Trophoblast cell (in vitro differentiated cells and primary cell): ENCODE results near the gene CD36.

Experiments
- DNase-seq, 2 donors: peaks; one replicate each; pipeline ENCODE4 v3.0.0-alpha.2; 2016
- H2AFZ ChIP-seq: 2 replicates; pipeline ENCODE4 v1.6.1; 2013; ENCODE audit warnings: low read length, moderate library complexity, mild to moderate bottlenecking; ENCODE audit not compliant: insufficient read depth, poor library complexity
- H2AK5ac ChIP-seq: 2 replicates; pipeline ENCODE4 v1.6.1; 2013; ENCODE audit warnings: mild to moderate bottlenecking, low read length
- H2BK120ac ChIP-seq: 2 replicates; pipeline ENCODE4 v1.6.1; 2013; ENCODE audit warnings: low read length, mild to moderate bottlenecking, moderate library complexity; ENCODE audit not compliant: insufficient read depth, poor library complexity
- H2BK12ac ChIP-seq: 2 replicates; pipeline ENCODE4 v1.6.1; 2013; ENCODE audit warnings: mild to moderate bottlenecking, low read length, moderate library complexity
- H2BK5ac ChIP-seq: 2 replicates; pipeline ENCODE4 v1.6.1; 2013; ENCODE audit warnings: low read length, low read depth, moderate library complexity, mild to moderate bottlenecking; ENCODE audit not compliant: poor library complexity
- H3K14ac ChIP-seq: 2 replicates; pipeline ENCODE4 v1.6.1; 2013; ENCODE audit warnings: mild to moderate bottlenecking, low read length
- H3K18ac ChIP-seq: 2 replicates; pipeline ENCODE4 v1.6.1; 2013; ENCODE audit warnings: mild to moderate bottlenecking, low read length
- H3K23ac ChIP-seq: 2 replicates; pipeline ENCODE4 v1.6.1; 2013; ENCODE audit warnings: low read length
- H3K27ac ChIP-seq: 2 replicates; pipeline ENCODE4 v1.5.1; 2013; ENCODE audit warnings: low read depth, mild to moderate bottlenecking, inconsistent platforms, low read length, moderate library complexity
- H3K27me3 ChIP-seq: 2 replicates; pipeline ENCODE4 v1.6.1; 2013; ENCODE audit warnings: inconsistent platforms, mild to moderate bottlenecking, low read length, moderate library complexity; ENCODE audit not compliant: insufficient read depth
- H3K36me3 ChIP-seq, 2 experiments: 1 replicate in 1 of 2; 2 replicates in 1 of 2; pipeline ENCODE4 v1.6.1; 2013; ENCODE audit warnings: low read length in 2 of 2, mild to moderate bottlenecking in 2 of 2, moderate library complexity in 1 of 2; ENCODE audit not compliant: insufficient read depth in 2 of 2, control insufficient read depth in 1 of 2
- H3K4ac ChIP-seq: 2 replicates; pipeline ENCODE4 v1.6.1; 2013; ENCODE audit warnings: low read depth, mild to moderate bottlenecking, low read length, moderate library complexity
- H3K4me1 ChIP-seq, 2 experiments: 1 replicate in 1 of 2; 2 replicates in 1 of 2; pipeline ENCODE4 v1.6.1; 2013; ENCODE audit warnings: low read length in 2 of 2, mild to moderate bottlenecking in 2 of 2, moderate library complexity in 1 of 2; ENCODE audit not compliant: insufficient read depth in 2 of 2, control insufficient read depth in 1 of 2
- H3K4me2 ChIP-seq: 2 replicates; pipeline ENCODE4 v1.6.1; 2013; ENCODE audit warnings: inconsistent platforms, mild to moderate bottlenecking, low read length, moderate library complexity
- H3K4me3 ChIP-seq: 2 replicates; pipeline ENCODE4 v1.5.1; 2013; ENCODE audit warnings: mild to moderate bottlenecking, low read depth, low read length, inconsistent platforms
- H3K79me1 ChIP-seq: one replicate; pipeline ENCODE4 v1.6.1; 2013; ENCODE audit warnings: low read length
- H3K79me2 ChIP-seq: 2 replicates; pipeline ENCODE4 v1.6.1; 2013; ENCODE audit warnings: low read length, mild to moderate bottlenecking; ENCODE audit not compliant: control insufficient read depth, insufficient read depth, poor library complexity
- H3K9ac ChIP-seq: 2 replicates; pipeline ENCODE4 v1.6.1; 2013; ENCODE audit warnings: mild to moderate bottlenecking, low read length
- H3K9me3 ChIP-seq: 2 replicates; pipeline ENCODE4 v1.6.1; 2013; ENCODE audit warnings: low read depth, mild to moderate bottlenecking, control low read depth, inconsistent platforms, low read length; ENCODE audit not compliant: insufficient read depth
- H4K12ac ChIP-seq: 2 replicates; pipeline ENCODE4 v1.6.1; 2013; ENCODE audit warnings: low read depth, mild to moderate bottlenecking, low read length, moderate library complexity
- H4K8ac ChIP-seq: 2 replicates; pipeline ENCODE4 v1.6.1; 2013; ENCODE audit warnings: low read depth, mild to moderate bottlenecking, low read length, moderate library complexity
- H4K91ac ChIP-seq: one replicate; pipeline ENCODE4 v1.6.1; 2013; ENCODE audit warnings: low read depth, mild to moderate bottlenecking, low read length, moderate library complexity
- WGBS: extraction: QIAGEN DNeasy Blood & Tissue Kit; methylation state at CpG from one replicate; pipeline ENCODE4 v1.1.7; 2013; ENCODE audit warnings: missing lambda C conversion rate; ENCODE audit not compliant: insufficient read length, insufficient coverage; ENCODE audit errors: extremely low coverage; 5-methylcytosine and 5-hydroxymethylcytosine counted together

The CD36 gene

DNA sequence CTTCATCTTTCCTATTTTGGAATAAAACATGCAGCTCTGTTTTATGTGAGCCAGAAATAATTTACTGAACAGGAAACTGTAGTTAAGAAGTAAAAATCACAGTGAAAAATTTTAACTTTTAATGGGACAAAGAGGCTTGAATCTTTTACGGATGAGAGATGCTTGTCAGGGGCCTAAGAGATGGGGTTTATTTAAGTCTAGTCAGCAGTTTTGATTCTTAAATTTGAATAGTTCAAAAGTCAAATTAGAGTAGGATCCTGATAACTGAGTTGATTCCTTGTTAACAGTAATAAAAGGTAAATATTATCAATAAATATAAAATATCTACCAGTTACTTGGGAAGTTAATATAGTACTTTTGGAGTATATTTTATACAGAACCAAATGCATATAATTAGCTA is 24.9 kb upstream of the CD36 start:
- Histone ChIP-seq H4K8ac (no peak overlapping the region), H3K36me3 (no peaks in the 10 kb centered on the region), H3K79me1 (no peaks in the 10 kb centered on the region), H2AFZ (no peak overlapping the region), H3K23ac (no peak overlapping the region), H2BK12ac (no peak overlapping the region), H2AK5ac (no peak overlapping the region), H3K18ac (no peak overlapping the region), H2BK5ac (no peak overlapping the region), H4K91ac (no peak overlapping the region), H3K9ac (no peak overlapping the region), H4K12ac (no peak overlapping the region), H3K14ac (no peak overlapping the region), H3K9me3 (no peaks in the 10 kb centered on the region), H3K27me3 (no peaks in the 10 kb centered on the region), H3K79me2 (no peaks in the 10 kb centered on the region), H2BK120ac (no peak overlapping the region), H3K4me2 (no peak overlapping the region), H3K4me3 (no peak overlapping the region), H3K27ac (no peak overlapping the region), H3K4ac (no peak overlapping the region), H3K4me1 (peaks cover 0 to 2% of the 10 kb centered on the region in 2 experiments)
- no peak for DNase-seq
- WGBS: no CpG with 5 or more reads among the region's 1 CpG

- H3K27ac ChIP-seq: no peak overlapping the region
- no peaks in the 10 kb centered on the region for H3K79me1 ChIP-seq
- WGBS: no CpG with 5 or more reads among the region's 5 CpGs
- no peak overlapping the region for H3K23ac ChIP-seq
- H2BK120ac ChIP-seq: no peak overlapping the region
- H3K18ac ChIP-seq: no peak overlapping the region
- no peaks in the 10 kb centered on the region for H3K79me2 ChIP-seq
- no peaks in the 10 kb centered on the region for H3K4me1 ChIP-seq
- no peak for DNase-seq
- H4K12ac ChIP-seq: no peak overlapping the region
- H3K27me3 ChIP-seq: no peaks in the 10 kb centered on the region
- no peak overlapping the region for H4K8ac ChIP-seq
- H4K91ac ChIP-seq: no peak overlapping the region
- H2BK12ac ChIP-seq: no peak overlapping the region
- H2AK5ac ChIP-seq: no peak overlapping the region
- no peak overlapping the region for H3K9ac ChIP-seq
- no peak overlapping the region for H3K4me2 ChIP-seq
- no peak overlapping the region for H3K4me3 ChIP-seq
- no peak overlapping the region for H3K4ac ChIP-seq
- no peak overlapping the region for H2AFZ ChIP-seq
- H2BK5ac ChIP-seq: no peak overlapping the region
- H3K14ac ChIP-seq: no peak overlapping the region
- H3K36me3 ChIP-seq: no peaks in the 10 kb centered on the region
- no peaks in the 10 kb centered on the region for H3K9me3 ChIP-seq
Observed at GRCh38 chr7:80614851-80615271, 23.6 kb upstream of the CD36 start.

- peaks cover 0 to 2% of the 10 kb centered on the region in 2 experiments for H3K4me1 ChIP-seq
- H3K36me3 ChIP-seq: no peaks in the 10 kb centered on the region
- H4K8ac ChIP-seq: no peak overlapping the region
- H3K4me2 ChIP-seq: no peak overlapping the region
- no peak overlapping the region for H3K4me3 ChIP-seq
- no peak overlapping the region for H2AFZ ChIP-seq
- no peak overlapping the region for H3K27ac ChIP-seq
- no peak overlapping the region for H3K14ac ChIP-seq
- WGBS: no CpG with 5 or more reads among the region's 1 CpG
- H3K27me3 ChIP-seq: no peaks in the 10 kb centered on the region
- no peak overlapping the region for H2AK5ac ChIP-seq
- no peak overlapping the region for H3K4ac ChIP-seq
- H3K23ac ChIP-seq: no peak overlapping the region
- no peak overlapping the region for H2BK12ac ChIP-seq
- H3K79me1 ChIP-seq: no peaks in the 10 kb centered on the region
- H4K12ac ChIP-seq: no peak overlapping the region
- H3K9me3 ChIP-seq: no peaks in the 10 kb centered on the region
- no peak overlapping the region for H2BK120ac ChIP-seq
- H2BK5ac ChIP-seq: no peak overlapping the region
- H3K9ac ChIP-seq: no peak overlapping the region
- no peak for DNase-seq
- no peaks in the 10 kb centered on the region for H3K79me2 ChIP-seq
- H3K18ac ChIP-seq: no peak overlapping the region
- no peak overlapping the region for H4K91ac ChIP-seq
Observed at GRCh38 chr7:80618096-80618495, 20.3 kb upstream of the CD36 start.

DNA sequence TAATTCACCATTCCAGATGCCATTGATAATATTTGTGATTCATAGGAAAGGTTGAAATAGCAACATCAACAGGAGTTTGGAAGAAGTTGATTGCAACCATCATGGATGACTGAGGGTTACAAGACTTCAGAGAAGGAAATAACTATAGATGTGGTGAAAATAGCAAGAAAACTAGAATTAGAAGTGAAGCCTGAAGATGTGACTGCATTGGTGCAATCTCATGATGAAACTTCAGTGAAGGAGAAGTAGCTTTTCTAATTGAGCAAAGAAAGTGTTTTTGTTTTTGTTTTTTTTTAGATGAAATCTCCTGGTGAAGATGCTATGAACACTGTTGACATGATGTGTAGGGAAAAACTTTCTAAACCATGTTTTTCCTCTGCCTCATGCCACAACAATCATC is 18.7 kb upstream of the CD36 start:
- Histone ChIP-seq H3K36me3 (no peaks in the 10 kb centered on the region), H3K4me2 (no peak overlapping the region), H2BK5ac (no peak overlapping the region), H3K27me3 (no peaks in the 10 kb centered on the region), H3K9me3 (no peaks in the 10 kb centered on the region), H3K4ac (no peak overlapping the region), H3K18ac (no peak overlapping the region), H4K8ac (no peak overlapping the region), H3K9ac (no peak overlapping the region), H2BK12ac (no peak overlapping the region), H3K23ac (no peak overlapping the region), H3K4me1 (peaks cover 0 to 2% of the 10 kb centered on the region in 2 experiments), H4K91ac (no peak overlapping the region), H2BK120ac (no peak overlapping the region), H3K27ac (no peak overlapping the region), H3K79me1 (no peaks in the 10 kb centered on the region), H3K4me3 (no peak overlapping the region), H3K14ac (no peak overlapping the region), H2AK5ac (no peak overlapping the region), H2AFZ (no peak overlapping the region), H3K79me2 (no peaks in the 10 kb centered on the region), H4K12ac (no peak overlapping the region)
- DNase-seq: no peak
